Measurements from ENCODE around the gene MYL7. TPM values are rescaled to one million over a fixed set of nuclear protein-coding genes. Genes with fewer than 3 reads are reported as not detected.

Gene MYL7
- total and polyA plus RNA-seq, 2 of the 13 experiments (the other 11 are each of a cell fraction or from before 2014, with no cell fraction given) = 1.8 TPM; not detected in 1

DNA sequence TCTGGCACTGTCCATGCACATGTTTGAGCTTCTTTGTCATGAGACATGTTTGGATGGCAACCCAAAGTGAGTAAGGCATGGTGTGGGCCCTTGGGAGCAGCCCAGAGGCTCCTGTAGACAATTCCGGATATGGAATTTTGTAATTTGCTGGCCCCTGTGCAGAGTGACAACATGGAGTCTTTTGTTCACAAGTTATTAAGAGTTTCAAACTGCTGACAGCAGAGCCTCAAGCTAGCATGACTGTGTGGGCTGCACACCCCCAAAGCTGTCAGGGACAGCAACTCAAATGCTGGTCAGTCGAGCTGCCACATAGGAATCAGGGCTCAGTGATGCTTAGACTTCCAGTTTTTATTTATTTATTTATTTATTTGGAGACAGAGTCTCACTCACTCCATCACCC, 7.0 kb upstream of the MYL7 start:
- in situ Hi-C loops (cut with HindIII; ENCODE audit: extremely low pct_ligation_motif_present, low pct_unique_long_range_greater_than_20kb) = no loop called here
- WGBS (ENCODE audit: low lambda C conversion rate) = 42% methylated on average over 2 of the region's 2 CpGs
- ATAC-seq (no peak), DNase-seq (ENCODE audit: low spot score) (no peak), FAIRE-seq (no peak)
- Histone ChIP-seq H3K9ac (ENCODE audit: insufficient read depth, low read depth, low read length) (no peak overlapping the region), H3K4me2 (ENCODE audit: low read depth, low read length) (no peak overlapping the region), H3K4me3 (replicated peaks in 1 of 3; ENCODE audit: insufficient read depth in 1 of 3, low read depth in 2 of 3, low read length in 3 of 3) (no peak overlapping the region), H2AFZ (ENCODE audit: low read length) (no peak overlapping the region), H3K4me1 (ENCODE audit: insufficient read depth, low read length) (peaks cover 9% of the 10 kb centered on the region), H3K79me2 (ENCODE audit: insufficient read depth, low read length) (no peaks in the 10 kb centered on the region), H3K27ac (ENCODE audit: extremely low read length, insufficient read depth, low read length) (no peak overlapping the region), H3K9me3 (ENCODE audit: low read length) (no peaks in the 10 kb centered on the region), H3K36me3 (replicated peaks in 1 of 2; ENCODE audit: control insufficient read depth in 1 of 2, insufficient read depth in 2 of 2, low read length in 2 of 2) (no peaks in the 10 kb centered on the region), H4K20me1 (ENCODE audit: insufficient read depth, low read length) (no peaks in the 10 kb centered on the region), H3K27me3 (ENCODE audit: control insufficient read depth in 1 of 2, insufficient read depth in 2 of 2, low read length in 2 of 2) (peaks cover 2 to 45% of the 10 kb centered on the region in 2 experiments; a peak in 3 of 5 replicates)
- ChIA-PET CTCF (ENCODE audit: low intra/inter-chr PET ratio, low total read pairs) (no interaction called here), POLR2A (no interaction called here)
- TF ChIP-seq, protein P1, sequence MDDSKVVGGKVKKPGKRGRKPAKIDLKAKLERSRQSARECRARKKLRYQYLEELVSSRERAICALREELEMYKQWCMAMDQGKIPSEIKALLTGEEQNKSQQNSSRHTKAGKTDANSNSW (CRISPR knock-in tag; IDR thresholded peaks at IDR 0.05; ENCODE audit: borderline replicate concordance) = no peak
- TF ChIP-seq ZNF318 (CRISPR knock-in tag; IDR thresholded peaks at IDR 0.05) = no peak
- no peak for TF ChIP-seq ATM (IDR thresholded peaks at IDR 0.05; ENCODE audit: borderline replicate concordance)
- no peak for TF ChIP-seq ZBTB14 (CRISPR knock-in tag; IDR thresholded peaks at IDR 0.05)
- TF ChIP-seq, protein P2, sequence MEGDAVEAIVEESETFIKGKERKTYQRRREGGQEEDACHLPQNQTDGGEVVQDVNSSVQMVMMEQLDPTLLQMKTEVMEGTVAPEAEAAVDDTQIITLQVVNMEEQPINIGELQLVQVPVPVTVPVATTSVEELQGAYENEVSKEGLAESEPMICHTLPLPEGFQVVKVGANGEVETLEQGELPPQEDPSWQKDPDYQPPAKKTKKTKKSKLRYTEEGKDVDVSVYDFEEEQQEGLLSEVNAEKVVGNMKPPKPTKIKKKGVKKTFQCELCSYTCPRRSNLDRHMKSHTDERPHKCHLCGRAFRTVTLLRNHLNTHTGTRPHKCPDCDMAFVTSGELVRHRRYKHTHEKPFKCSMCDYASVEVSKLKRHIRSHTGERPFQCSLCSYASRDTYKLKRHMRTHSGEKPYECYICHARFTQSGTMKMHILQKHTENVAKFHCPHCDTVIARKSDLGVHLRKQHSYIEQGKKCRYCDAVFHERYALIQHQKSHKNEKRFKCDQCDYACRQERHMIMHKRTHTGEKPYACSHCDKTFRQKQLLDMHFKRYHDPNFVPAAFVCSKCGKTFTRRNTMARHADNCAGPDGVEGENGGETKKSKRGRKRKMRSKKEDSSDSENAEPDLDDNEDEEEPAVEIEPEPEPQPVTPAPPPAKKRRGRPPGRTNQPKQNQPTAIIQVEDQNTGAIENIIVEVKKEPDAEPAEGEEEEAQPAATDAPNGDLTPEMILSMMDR (CRISPR knock-in tag; IDR thresholded peaks at IDR 0.05) = no peak
- no peak for TF ChIP-seq ZNF354B (CRISPR knock-in tag; IDR thresholded peaks at IDR 0.05)
- TF ChIP-seq HNRNPK (IDR thresholded peaks at IDR 0.05; ENCODE audit: low read depth, low read length, poor library complexity, severe bottlenecking) = no peak
- TF ChIP-seq KDM4B (CRISPR knock-in tag; IDR thresholded peaks at IDR 0.05) = no peak
- no peak for TF ChIP-seq AHR (CRISPR knock-in tag; IDR thresholded peaks at IDR 0.05)
- no peak for TF ChIP-seq CBX2 (IDR thresholded peaks at IDR 0.05; ENCODE audit: low read depth, low read length)
- no peak for TF ChIP-seq CBX2 (CRISPR knock-in tag; IDR thresholded peaks at IDR 0.05; ENCODE audit: low read depth)
- TF ChIP-seq HOXA5 (CRISPR knock-in tag; IDR thresholded peaks at IDR 0.05) = no peak
- no peak for TF ChIP-seq NR2C2 (CRISPR knock-in tag; IDR thresholded peaks at IDR 0.05; ENCODE audit: borderline replicate concordance)
- TF ChIP-seq ZC3H13 (CRISPR knock-in tag; IDR thresholded peaks at IDR 0.05) = no peak
- TF ChIP-seq ZNF883 (CRISPR knock-in tag; IDR thresholded peaks at IDR 0.05; ENCODE audit: not compliant biosample characterization) = no peak
- BruUV-seq (replicated peaks) = no TSS peak
- intact Hi-C loops (cut with micrococcal nuclease; ENCODE audit: unreplicated experiment) = no loop called here
